Thyroid gland (tissue), 4 donors: ENCODE measurements around the gene BTBD9.

Source experiments
- CTCF ChIP-seq, 6 experiments: fragments of 200-600 bp in 3 of 6; fragments of 450-650 bp in 3 of 6; sonication (generic) in 3 of 6; IDR thresholded peaks; one replicate each; pipeline ENCODE4 v1.5.1; 2016 to 2019; ENCODE audit warnings: antibody characterized with exemption in 6 of 6, mild to moderate bottlenecking in 2 of 6, inconsistent platforms in 1 of 6, moderate library complexity in 1 of 6
- POLR2A ChIP-seq, 2 donors: fragments of 450-650 bp; IDR thresholded peaks; one replicate each; pipeline ENCODE4 v1.6.1; 2017; ENCODE audit warnings: antibody characterized with exemption in 2 of 2, mild to moderate bottlenecking in 2 of 2, moderate library complexity in 1 of 2

GRCh38 chr6:38248500-38249234 is 391.1 kb downstream of the BTBD9 start:
- TF ChIP-seq POLR2A (IDR thresholded peaks at IDR 0.05) (no peak), CTCF (IDR thresholded peaks at IDR 0.05) (no peak)
